Aorta (tissue), 5 donors: ENCODE data around the gene CENPT. TPM values are rescaled to one million over a fixed set of nuclear protein-coding genes. Genes with fewer than 3 reads are reported as not detected.

Experiments
- ATAC-seq: fragments of 200-7000 bp; cut with Tn5 transposase; one replicate; pipeline ENCODE4 v1.9.1; 2022; ENCODE audit warnings: moderate library complexity; ENCODE audit not compliant: low FRiP score
- DNase-seq, 2 donors: peaks; one replicate each; pipeline ENCODE4 v3.0.0-alpha.2; 2020
- H3K27ac ChIP-seq, 2 donors: one replicate each; pipeline ENCODE4 v1.5.1; 2013; ENCODE audit warnings: low read length in 2 of 2, mild to moderate bottlenecking in 2 of 2, moderate library complexity in 2 of 2, control low read depth in 1 of 2, inconsistent platforms in 1 of 2, low read depth in 1 of 2
- H3K27me3 ChIP-seq, 2 donors: one replicate each; pipeline ENCODE4 v1.6.1; 2013; ENCODE audit warnings: control low read depth in 1 of 2, low read length in 1 of 2, mild to moderate bottlenecking in 1 of 2, moderate library complexity in 1 of 2; ENCODE audit not compliant: insufficient read depth in 2 of 2, control insufficient read depth in 1 of 2
- H3K36me3 ChIP-seq, 2 donors: one replicate each; pipeline ENCODE4 v1.6.1; 2013; ENCODE audit warnings: control low read depth in 1 of 2, low read length in 1 of 2, mild to moderate bottlenecking in 1 of 2; ENCODE audit not compliant: insufficient read depth in 2 of 2, control insufficient read depth in 1 of 2
- H3K4me1 ChIP-seq, 2 donors: one replicate each; pipeline ENCODE4 v1.6.1; 2013; ENCODE audit warnings: low read length in 2 of 2, control low read depth in 1 of 2, mild to moderate bottlenecking in 1 of 2, moderate library complexity in 1 of 2; ENCODE audit not compliant: insufficient read depth in 2 of 2, control insufficient read depth in 1 of 2
- H3K4me3 ChIP-seq, 2 donors: one replicate each; pipeline ENCODE4 v1.5.1; 2013; ENCODE audit warnings: low read length in 2 of 2, control low read depth in 1 of 2, mild to moderate bottlenecking in 1 of 2
- H3K9me3 ChIP-seq: one replicate; pipeline ENCODE4 v1.6.1; 2013; ENCODE audit warnings: mild to moderate bottlenecking, low read length; ENCODE audit not compliant: control insufficient read depth
- WGBS, 2 donors: extraction: QIAGEN DNeasy Blood & Tissue Kit; methylation state at CpG; one replicate each; pipeline ENCODE4 v1.1.7; 2013; 5-methylcytosine and 5-hydroxymethylcytosine counted together
- intact Hi-C, 2 donors: fragments of 100-400 bp; cut with DNase I; formaldehyde crosslinking; loops; one replicate each; pipeline versions ENCODE4 v1.14.2 to v1.15.0; 2022
- polyA plus RNA-seq, 2 donors: library from polyadenylated mRNA; stranded (reverse); fragments of 200-250 nt; gene quantifications; one replicate each; pipeline ENCODE4 v1.2.3, GENCODE V29; 2013
- total RNA-seq, 2 donors: library from RNA; stranded (reverse); fragmentation: NEBNext Ultra II Directional; extraction: Animal tissue kit (Norgen Biotek cat#: 25700); gene quantifications; one replicate each; pipeline ENCODE4 v1.2.1, GENCODE V29; 2021
- donor health status: healthy with polysubstance abuse.
- donor health status: Bipolar disorder and iron deficiency.
- donor health status: DM: no; HTN: no; CAD: no.
- donor health status: DM: no; HTN: no; CAD: no.
- donor health status: DM: yes; HTN: yes; CAD: no.

CENPT gene
- total and polyA plus RNA-seq, 4 donors, result 28.3 to 168 (median 48.9) TPM

DNA sequence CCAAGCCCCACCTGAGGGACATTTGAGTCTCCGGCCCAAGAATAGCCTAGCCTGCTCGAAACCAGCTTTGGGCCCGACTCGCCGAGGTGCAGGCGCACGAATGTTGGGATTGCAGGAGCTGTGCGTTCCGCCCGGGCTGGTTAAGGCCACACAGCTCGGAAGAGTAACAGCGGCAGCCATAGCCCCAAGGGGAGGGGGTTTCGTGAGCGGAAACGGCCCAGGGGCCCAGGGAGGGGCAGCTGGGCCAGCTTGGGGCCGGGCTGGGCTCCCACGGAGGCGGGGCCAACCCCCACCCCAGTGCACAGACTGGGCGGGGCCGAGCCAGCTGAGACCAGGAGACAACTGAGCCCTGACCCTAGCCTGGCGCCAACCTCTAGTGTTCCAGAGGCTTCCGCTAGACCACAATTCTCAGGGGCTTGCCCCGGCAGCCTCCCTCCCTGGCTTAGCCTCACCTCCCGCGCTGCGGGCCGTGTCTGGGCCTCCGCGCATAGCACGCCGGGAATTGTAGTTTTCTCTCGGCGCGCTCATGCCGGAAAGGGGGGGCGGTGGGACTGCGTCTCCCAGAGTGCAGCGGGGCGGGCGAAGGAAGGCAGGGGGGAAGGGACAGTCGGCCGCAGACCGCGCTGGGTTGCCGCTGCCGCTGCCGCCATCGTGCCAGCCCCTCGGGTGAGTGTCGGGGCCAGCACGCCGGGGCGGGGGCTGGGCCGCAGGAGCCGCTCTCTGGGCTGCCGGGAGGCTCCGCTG is 1.0 kb downstream of the CENPT start, which contains the start of gene NUTF2:
NUTF2 (plus strand) TSS at position 614 of the 744 bp plus-strand sequence. CDS start 18,198 bp downstream, outside the sequence.
- Histone ChIP-seq H3K27me3 (no peaks in the 10 kb centered on the region), H3K4me1 (peaks cover 0 to 5% of the 10 kb centered on the region in 2 donors), H3K9me3 (no peaks in the 10 kb centered on the region), H3K4me3 (peak within 1 kb of the TSS; percentile 33 to 76), H3K27ac (peak within 1 kb of the TSS; percentile 17 to 97), H3K36me3 (no peaks in the 10 kb centered on the region)
- intact Hi-C loops, result loop anchor here in 1 of 2 donors (1.0 kb wide), 1 partner anchor 17 kb away; no protein-coding TSS in a partner anchor
- WGBS, 2 donors, result 0 to 1% methylated on average over 34 to 57 of the region's 57 CpGs
- ATAC-seq, result peak; percentile 92
- peak; percentile 97 to 98 for DNase-seq

DNA sequence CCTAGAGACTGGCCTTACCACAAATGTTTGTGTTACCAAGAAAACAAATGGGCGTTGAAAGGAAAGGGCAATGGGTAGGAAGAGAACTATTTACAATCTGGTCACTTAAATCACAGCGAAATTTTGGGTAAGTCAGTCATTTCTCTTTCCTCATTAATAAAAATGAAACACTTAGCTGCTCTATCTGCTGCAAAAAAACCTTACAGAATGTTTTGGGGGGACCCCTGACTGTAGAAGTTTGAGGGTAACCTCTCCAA is 1.5 kb downstream of the CENPT start:
- Histone ChIP-seq H3K9me3 (no peaks in the 10 kb centered on the region), H3K27me3 (no peaks in the 10 kb centered on the region), H3K4me3 (peak overlapping the region; percentile 33 to 76), H3K4me1 (peaks cover 0 to 5% of the 10 kb centered on the region in 2 donors), H3K36me3 (no peaks in the 10 kb centered on the region), H3K27ac (peak overlapping the region; percentile 17 to 97)
- no peak for DNase-seq
- intact Hi-C loops, result loop anchor here in 1 of 2 donors (1.0 kb wide), 1 partner anchor 17 kb away; no protein-coding TSS in a partner anchor
- 5 to 8% methylated on average over 2 of the region's 2 CpGs for WGBS, 2 donors
- ATAC-seq, result no peak

DNA sequence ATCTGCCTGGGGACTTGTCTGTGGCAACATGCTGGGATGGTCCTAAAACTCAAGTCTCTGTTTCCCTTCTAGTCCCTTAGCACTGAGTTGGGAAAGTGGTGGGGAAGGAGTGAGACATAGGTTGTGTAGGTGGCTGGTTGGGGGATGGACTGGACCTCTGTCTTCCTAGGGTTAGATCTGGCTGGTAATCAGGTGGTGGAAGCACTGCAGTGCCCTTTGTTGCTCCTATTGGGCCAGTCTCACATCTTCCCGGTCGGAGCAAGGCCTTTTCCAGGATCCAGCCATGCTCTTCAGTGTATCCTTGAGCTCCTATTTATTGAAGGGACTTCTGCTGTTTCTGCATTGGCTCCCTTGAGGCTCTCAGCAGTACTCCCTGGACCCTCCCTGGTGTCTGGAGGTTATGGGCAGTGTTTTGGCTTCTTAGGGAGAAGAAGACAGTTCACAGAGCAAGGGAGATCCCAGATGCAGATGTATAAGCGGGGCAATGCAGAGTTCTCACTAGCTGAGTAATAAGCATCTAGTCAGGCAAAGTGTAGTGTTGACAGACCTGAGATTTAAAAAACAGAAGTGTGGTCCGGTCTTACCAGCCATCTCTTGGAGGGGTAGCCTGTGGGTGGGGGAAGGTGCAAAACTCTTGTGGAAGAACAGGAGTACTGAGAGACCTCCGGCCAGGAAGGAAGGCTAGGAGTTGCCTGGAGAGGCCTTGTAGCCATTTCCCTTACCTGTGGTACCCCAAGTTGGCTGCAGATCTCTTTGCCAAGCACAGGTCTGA is 2.0 kb downstream of the CENPT start:
- DNase-seq, result no peak
- H3K4me3 ChIP-seq, result no peak overlapping the region
- WGBS, 2 donors, result 53 to 54% methylated on average over 5 of the region's 5 CpGs
- H3K27ac ChIP-seq, result peak overlapping the region in 1 of 2 donors; percentile 7
- H3K9me3 ChIP-seq, result no peaks in the 10 kb centered on the region
- no peaks in the 10 kb centered on the region for H3K27me3 ChIP-seq
- H3K4me1 ChIP-seq, result peaks cover 0 to 5% of the 10 kb centered on the region in 2 donors
- intact Hi-C loops, result loop anchor here in 1 of 2 donors (1.0 kb wide), 1 partner anchor 18 kb away; no protein-coding TSS in a partner anchor
- H3K36me3 ChIP-seq, result no peaks in the 10 kb centered on the region
- ATAC-seq, result no peak

DNA sequence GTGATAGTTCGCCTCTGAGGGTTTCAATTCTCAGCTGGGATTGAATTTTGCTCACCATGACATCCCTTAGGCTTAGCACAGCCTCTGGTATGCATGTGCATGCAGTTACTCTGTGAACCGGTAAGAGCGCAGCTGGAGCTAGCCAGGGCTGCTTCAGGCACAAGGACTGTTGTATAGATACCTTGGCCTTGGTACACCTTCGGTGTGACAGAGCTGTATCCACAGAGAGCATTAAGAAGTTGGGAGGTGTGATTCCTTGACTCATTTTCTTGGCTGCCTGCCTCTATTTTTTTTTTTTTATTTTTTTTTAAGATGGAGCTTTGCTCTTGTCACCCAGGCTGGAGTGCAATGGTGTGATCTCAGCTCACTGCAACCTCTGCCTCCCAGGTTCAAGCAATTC is 3.0 kb downstream of the CENPT start:
- no peak for DNase-seq
- Histone ChIP-seq H3K27ac (peak overlapping the region in 1 of 2 donors; percentile 20), H3K9me3 (no peaks in the 10 kb centered on the region), H3K4me1 (peaks cover 0 to 5% of the 10 kb centered on the region in 2 donors), H3K4me3 (no peak overlapping the region), H3K27me3 (no peaks in the 10 kb centered on the region), H3K36me3 (no peaks in the 10 kb centered on the region)
- WGBS, 2 donors, result 60 to 67% methylated on average over 4 of the region's 4 CpGs
- ATAC-seq, result no peak
- intact Hi-C loops, result loop anchor here (5.0 kb wide), 2 partner anchors 37 to 38 kb away; partner anchors contain the start of genes NRN1L (in 1 of the 2), RANBP10 (in 1 of the 2) and TSNAXIP1 (in 1 of the 2)

- H3K36me3 ChIP-seq, result no peaks in the 10 kb centered on the region
- H3K27me3 ChIP-seq, result no peaks in the 10 kb centered on the region
- no peaks in the 10 kb centered on the region for H3K9me3 ChIP-seq
- intact Hi-C loops, result loop anchor here (2.0 to 5.0 kb wide), 3 partner anchors 36 to 49 kb away; partner anchors contain the start of genes NRN1L (in 1 of the 2), PSKH1 (in 1 of the 2), RANBP10 (in 1 of the 2) and TSNAXIP1 (in 1 of the 2)
- DNase-seq, result no peak
- peak overlapping the region in 1 of 2 donors; percentile 97 for H3K27ac ChIP-seq
- ATAC-seq, result no peak
- H3K4me1 ChIP-seq, result peaks cover 0 to 5% of the 10 kb centered on the region in 2 donors
- WGBS, 2 donors, result 2 to 8% methylated on average over 11 of the region's 11 CpGs
- peak overlapping the region; percentile 50 to 81 for H3K4me3 ChIP-seq
Measured at GRCh38 chr16:67843343-67843765, 4.1 kb downstream of the CENPT start.

- Histone ChIP-seq H3K27me3 (no peaks in the 10 kb centered on the region), H3K9me3 (no peaks in the 10 kb centered on the region), H3K4me1 (peaks cover 0 to 2% of the 10 kb centered on the region in 2 donors), H3K27ac (peak overlapping the region in 1 of 2 donors; percentile 97), H3K4me3 (peak overlapping the region; percentile 50 to 81), H3K36me3 (no peaks in the 10 kb centered on the region)
- DNase-seq, result peak; percentile 75 to 83
- peak; percentile 35 for ATAC-seq
- intact Hi-C loops, result loop anchor here (2.0 to 5.0 kb wide), 3 partner anchors 35 to 50 kb away; partner anchors contain the start of genes NRN1L (in 1 of the 2), PSKH1 (in 1 of the 2), RANBP10 (in 1 of the 2) and TSNAXIP1 (in 1 of the 2)
- 0 to 1% methylated on average over 59 to 67 of the region's 67 CpGs for WGBS, 2 donors
Measured at GRCh38 chr16:67842509-67843342, 4.8 kb downstream of the CENPT start.

GRCh38 chr16:67841816-67842508 is 5.5 kb downstream of the CENPT start, which contains the start of gene THAP11:
TSS of gene THAP11 (plus strand) at chr16:67842320. CDS start at chr16:67842555, 235 bp downstream.
- peak; percentile 96 to 97 for DNase-seq
- Histone ChIP-seq H3K36me3 (no peaks in the 10 kb centered on the region), H3K27ac (peak within 1 kb of the TSS in 1 of 2 donors; percentile 97), H3K4me3 (peak within 1 kb of the TSS; percentile 50 to 81), H3K27me3 (no peaks in the 10 kb centered on the region), H3K9me3 (no peaks in the 10 kb centered on the region), H3K4me1 (peaks cover 0 to 2% of the 10 kb centered on the region in 2 donors)
- intact Hi-C loops, result loop anchor here (2.0 to 5.0 kb wide), 3 partner anchors 35 to 51 kb away; partner anchors contain the start of genes NRN1L (in 1 of the 2), PSKH1 (in 1 of the 2), RANBP10 (in 1 of the 2) and TSNAXIP1 (in 1 of the 2)
- 0 to 1% methylated on average over 83 of the region's 83 CpGs for WGBS, 2 donors
- ATAC-seq, result peak; percentile 92
